Superior temporal gyrus (tissue), 1 donor: ENCODE results near the gene KRABD2.
"Not testable (repeated sequence)": the region's sequence is repeated elsewhere in the genome, so short reads cannot be mapped to it uniquely, and the experiment has no call there.

Source experiments
- DNase-seq: peaks from one replicate; pipeline ENCODE4 v3.0.0-alpha.2; 2016; ENCODE audit errors: extremely low spot score

Gene KRABD2

GRCh38 chr17:8376271-8377067 is at the start of gene KRABD2:
Gene KRABD2 (minus strand): TSS chr17:8376704.
- peak; percentile 78 for DNase-seq

DNA sequence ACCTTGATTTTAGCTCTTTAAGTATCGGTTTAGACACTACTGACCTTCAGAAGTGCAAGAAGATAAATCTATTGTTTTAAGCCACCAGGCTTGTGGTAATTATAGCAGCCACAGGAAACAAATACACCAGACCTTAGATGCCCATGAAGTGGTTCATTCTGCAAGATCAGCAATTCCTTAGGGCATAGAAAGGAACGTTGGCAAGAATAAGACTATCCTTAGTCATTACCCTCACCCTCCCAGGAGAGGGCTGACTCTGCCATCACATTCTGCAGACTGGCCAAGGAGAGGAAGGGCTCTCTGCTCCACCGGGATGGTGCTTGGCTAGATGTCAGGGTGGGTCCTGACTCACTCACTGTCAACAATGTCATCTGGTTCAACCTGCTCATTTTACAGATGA is 45.1 kb upstream of the KRABD2 start:
- DNase-seq = no peak

DNA sequence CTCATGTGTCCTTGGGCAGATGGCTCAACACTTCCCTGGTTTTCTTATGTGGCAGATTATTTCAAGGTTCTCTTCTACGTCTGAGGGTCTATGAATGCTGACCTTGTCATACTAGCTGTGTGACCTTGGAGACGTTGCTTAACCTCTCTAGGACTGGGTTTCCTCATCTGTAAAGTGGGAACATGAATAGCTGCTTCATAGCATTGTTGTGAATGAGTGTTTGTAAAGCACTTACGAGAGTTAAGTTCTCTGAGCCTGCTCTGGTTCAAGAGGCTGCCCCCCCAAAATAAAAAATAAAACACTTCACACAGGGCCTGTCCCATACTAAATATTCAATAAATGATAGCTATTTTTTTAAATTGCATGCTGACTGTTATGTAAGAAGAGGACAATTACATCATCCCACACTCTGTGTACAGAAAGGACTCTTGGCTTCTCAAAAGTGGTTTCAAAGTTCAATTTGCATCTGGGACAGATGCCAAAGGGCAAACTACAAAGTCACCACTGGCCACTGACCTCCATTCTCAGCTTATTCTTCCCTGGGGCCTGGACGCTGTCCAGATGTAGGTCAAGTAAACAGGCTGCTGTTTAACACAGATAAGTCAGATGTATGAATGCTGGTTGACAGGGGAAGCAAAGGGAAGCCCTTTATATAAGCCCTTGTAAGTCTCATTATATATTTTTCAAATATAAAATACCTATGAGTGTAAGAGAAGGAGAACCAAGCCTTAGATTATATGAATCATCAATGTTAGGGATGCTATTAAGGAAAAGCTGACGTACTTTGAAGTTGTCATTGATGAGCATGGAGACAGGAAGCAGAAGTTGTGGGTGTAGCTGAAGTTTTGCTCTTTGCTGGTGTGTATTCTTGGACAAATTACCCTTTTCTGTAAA is 43.8 kb upstream of the KRABD2 start:
- DNase-seq = peak; percentile 16

DNA sequence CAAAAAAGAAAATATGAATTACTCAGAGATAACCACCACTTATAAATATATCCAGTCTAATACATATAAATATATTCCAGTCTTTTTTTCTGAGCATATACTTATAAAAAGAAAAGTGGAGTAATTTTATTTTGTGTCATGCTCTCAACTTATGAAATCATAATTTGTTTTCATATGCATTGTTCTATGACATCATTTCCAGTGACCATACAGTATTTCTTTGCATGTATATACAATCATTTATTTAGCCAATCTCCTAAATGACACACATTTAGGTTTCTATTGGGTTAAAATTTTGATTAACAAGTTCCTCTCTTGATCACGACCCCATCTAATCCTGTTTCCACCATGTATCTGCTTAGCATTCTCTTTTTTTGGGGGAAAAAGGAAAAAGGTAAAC is 42.8 kb upstream of the KRABD2 start:
- DNase-seq = no peak

DNA sequence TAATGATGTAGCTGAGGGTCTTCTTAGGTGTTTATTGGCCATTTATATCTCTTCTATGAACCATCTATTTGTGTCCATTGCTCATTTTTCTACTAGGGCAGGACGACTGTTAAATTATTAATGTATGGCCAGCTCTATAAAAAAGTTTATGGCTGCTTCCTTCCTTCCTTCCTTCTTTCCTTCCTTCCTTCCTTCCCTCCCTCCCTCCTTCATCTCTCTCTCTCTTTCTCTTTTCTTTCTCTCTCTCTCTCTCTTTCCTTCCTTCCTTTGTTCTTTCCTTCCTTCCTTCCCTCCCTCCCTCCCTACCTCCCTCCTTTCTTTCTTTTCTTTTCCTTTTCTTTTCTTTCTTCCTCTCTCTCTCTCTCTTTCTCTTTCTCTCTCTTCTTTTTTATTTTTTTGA is 42.0 kb upstream of the KRABD2 start:
- no peak for DNase-seq

- DNase-seq = no peak
Measured at GRCh38 chr17:8417806-8418205, 41.3 kb upstream of the KRABD2 start.

- DNase-seq = no peak
Measured at GRCh38 chr17:8413938-8414337, 37.4 kb upstream of the KRABD2 start.

- no peak for DNase-seq
Measured at GRCh38 chr17:8413328-8413727, 36.8 kb upstream of the KRABD2 start.

GRCh38 chr17:8412089-8412488 is 35.6 kb upstream of the KRABD2 start:
- no peak for DNase-seq

DNA sequence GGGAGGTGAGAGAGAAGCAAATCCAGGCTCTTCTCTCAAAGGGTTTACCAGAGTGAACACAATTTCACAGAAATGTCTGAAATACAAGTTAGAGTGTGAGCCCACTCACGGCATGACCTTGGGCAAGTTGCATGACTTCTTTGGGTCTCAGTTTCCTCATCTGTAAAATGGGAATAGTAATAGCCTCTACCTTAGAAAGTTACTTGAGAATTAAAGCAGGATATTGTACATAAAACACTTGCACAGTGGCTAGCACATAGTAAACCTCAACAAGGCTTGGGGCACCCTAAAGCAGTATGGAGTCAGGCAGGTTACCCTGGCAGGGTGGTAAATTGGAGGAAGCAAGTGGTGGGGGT is 34.4 kb upstream of the KRABD2 start:
- no peak for DNase-seq

- DNase-seq = peak; percentile 96
Measured at GRCh38 chr17:8409966-8410882, 33.7 kb upstream of the KRABD2 start.

DNA sequence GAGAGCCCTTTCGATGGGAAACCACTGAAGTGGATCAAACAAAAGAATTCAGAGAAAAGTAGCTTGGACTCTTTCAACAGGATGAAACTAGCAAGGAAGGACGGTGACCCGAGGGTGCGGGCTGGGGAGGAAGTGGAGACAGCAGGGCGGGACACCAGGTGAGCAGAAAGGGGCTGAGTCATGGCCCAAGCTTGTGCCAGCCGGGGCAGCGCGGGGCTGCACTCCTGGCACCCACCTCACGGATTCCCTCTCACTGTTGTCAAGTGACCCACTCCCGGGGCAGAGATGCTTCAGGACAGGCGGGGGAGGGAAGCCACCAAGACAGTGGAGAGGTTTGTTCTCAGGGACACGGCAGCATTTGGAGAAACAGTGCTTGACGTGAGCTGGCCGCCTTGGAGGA is 31.9 kb upstream of the KRABD2 start:
- DNase-seq = no peak

DNA sequence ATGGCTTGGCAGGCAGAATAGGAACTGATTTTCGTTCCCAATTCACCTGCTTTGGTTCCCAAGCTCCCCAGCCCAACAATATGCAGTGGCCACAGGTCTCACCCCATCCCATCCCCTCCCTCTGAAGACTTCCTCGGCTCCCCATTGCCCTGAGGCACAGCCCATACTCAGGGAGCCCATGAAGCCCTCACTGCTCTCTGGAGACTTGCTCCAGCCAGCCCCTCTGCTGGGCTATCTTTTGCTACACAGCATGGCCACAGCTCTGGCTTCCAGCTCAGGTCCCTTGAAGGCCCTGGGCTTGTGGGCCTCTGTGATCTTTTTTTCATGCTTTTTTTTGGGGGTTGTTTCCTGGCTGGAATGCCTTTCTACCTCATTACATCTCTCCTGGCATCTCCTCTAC is 29.7 kb upstream of the KRABD2 start:
- DNase-seq = no peak

- no peak for DNase-seq
Measured at GRCh38 chr17:8405499-8406016, 29.1 kb upstream of the KRABD2 start.

DNA sequence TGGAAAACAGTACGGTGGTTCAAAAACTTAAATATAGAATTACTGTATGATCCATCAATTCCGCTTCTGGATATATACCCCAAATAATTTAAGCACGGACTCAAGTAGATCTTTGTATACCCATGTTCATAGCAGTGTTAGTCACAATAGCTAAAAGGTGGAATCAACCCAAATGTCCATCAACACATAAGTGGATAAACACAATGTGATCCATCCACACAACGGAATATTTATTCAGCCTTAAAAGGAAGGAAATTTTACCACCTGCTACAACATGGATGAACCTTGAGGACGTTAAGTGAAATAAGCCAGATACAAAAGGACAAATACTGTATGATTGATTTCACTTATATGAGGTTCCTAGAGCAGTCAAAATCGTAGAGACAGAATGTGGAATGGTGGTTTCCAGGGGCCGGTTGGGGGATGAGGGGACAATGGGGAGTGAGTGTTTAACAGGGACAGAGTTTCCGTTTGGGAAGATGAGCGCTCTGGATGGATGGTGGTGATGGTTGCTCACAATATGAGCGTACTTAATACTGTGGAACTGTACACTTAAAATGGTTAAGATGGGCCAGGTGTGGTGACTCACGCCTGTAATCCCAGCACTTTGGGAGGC is 26.5 kb upstream of the KRABD2 start:
- no peak for DNase-seq

- no peak for DNase-seq
Measured at GRCh38 chr17:8401107-8401506, 24.6 kb upstream of the KRABD2 start.

- DNase-seq = no peak
Measured at GRCh38 chr17:8398980-8399379, 22.5 kb upstream of the KRABD2 start.

- no peak for DNase-seq
Measured at GRCh38 chr17:8397636-8398035, 21.1 kb upstream of the KRABD2 start, which contains the start of gene RNF222. Gene RNF222 (minus strand): TSS chr17:8397827. CDS start chr17:8393461, 4,366 bp downstream.

DNA sequence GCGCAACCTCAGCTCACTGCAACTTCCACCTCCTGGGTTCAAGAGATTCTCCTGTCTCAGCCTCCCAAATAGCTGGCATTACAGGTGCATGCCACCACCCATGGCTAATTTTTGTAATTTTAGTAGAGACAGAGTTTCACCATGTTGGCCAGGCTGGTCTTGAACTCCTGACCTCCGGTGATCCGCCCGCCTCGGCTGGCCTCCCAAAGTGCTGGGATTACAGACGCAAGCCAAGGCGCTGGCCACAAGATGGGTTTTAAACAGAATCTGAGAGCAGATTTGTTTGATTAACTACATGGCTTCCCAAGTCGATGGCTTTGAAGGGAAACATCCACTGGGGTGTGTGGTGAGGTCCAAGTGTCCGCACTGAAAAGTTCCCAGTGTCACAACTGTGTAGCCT is 18.0 kb upstream of the KRABD2 start:
- not testable (repeated sequence) for DNase-seq

DNA sequence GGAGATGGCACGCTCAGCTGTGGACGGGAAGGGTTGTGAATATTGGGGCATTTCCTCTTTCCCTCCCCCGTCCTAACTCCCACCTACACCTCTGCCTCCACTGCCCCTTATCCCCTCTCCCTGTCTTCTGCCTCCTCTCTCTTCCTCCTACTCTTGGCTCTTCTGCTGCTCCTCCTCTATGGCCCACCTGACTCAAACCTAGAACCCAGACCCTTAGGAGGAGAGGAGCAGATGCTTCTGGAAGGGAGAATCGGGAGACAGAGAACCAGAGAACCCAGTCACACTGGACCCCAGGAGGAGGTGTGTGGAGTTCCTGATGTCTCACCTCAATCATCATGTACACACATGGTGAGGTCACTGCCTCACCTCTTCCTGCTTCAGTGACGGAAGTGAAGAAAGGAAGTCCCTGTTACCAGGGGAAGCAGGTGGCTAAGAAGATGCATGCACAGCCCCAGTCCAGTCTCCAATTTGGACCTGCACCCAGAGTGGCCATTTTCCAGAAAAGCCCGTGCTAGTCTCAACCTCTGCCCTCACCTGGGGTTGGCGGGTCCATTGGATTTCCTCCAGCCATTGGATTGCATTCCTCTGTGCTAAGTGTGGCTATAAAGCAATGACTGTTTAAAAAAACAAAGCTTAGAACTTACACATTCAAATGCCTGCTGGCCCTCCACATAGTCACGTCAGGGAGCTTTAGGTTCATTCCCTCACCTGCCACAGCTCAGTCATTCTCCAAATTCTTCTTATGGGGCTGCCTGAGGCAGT is 17.1 kb upstream of the KRABD2 start:
- DNase-seq = no peak
